GM23248 (cell line): ENCODE results near the gene TRAPPC3L. TPM values are rescaled to one million over a fixed set of nuclear protein-coding genes. Genes with fewer than 3 reads are reported as not detected.

Source experiments
- DNase-seq: peaks from one replicate; pipeline ENCODE4 v3.0.0-alpha.2; 2015
- H2AFZ ChIP-seq: fragments of 200-600 bp; sonication (generic); 2 replicates; pipeline ENCODE4 v1.6.1; 2016; ENCODE audit warnings: antibody characterized with exemption
- H3F3A ChIP-seq: fragments of 200-600 bp; sonication (generic); 2 replicates; pipeline ENCODE4 v1.6.1; 2016; ENCODE audit warnings: mild to moderate bottlenecking, antibody characterized with exemption, mixed run types; ENCODE audit not compliant: insufficient read depth
- H3K27ac ChIP-seq: fragments of 200-600 bp; sonication (generic); 2 replicates; pipeline ENCODE4 v1.5.1; 2016; ENCODE audit warnings: mild to moderate bottlenecking
- H3K27me3 ChIP-seq: fragments of 200-600 bp; sonication (generic); replicated peaks from 2 replicates; pipeline ENCODE4 v1.6.1; 2016; ENCODE audit warnings: mild to moderate bottlenecking; ENCODE audit not compliant: insufficient read depth
- H3K36me3 ChIP-seq: fragments of 200-600 bp; sonication (generic); 2 replicates; pipeline ENCODE4 v1.6.1; 2016; ENCODE audit warnings: low read depth, mild to moderate bottlenecking
- H3K4me1 ChIP-seq: fragments of 200-600 bp; sonication (generic); 2 replicates; pipeline ENCODE4 v1.6.1; 2016; ENCODE audit warnings: mild to moderate bottlenecking; ENCODE audit not compliant: insufficient read depth
- H3K4me2 ChIP-seq: fragments of 200-600 bp; sonication (generic); one replicate; pipeline ENCODE4 v1.6.1; 2016; ENCODE audit warnings: mild to moderate bottlenecking; ENCODE audit not compliant: unreplicated experiment
- H3K4me3 ChIP-seq: fragments of 200-600 bp; sonication (generic); 2 replicates; pipeline ENCODE4 v1.5.1; 2016; ENCODE audit warnings: mild to moderate bottlenecking
- H3K79me2 ChIP-seq: fragments of 200-600 bp; sonication (generic); 2 replicates; pipeline ENCODE4 v1.6.1; 2016; ENCODE audit warnings: mild to moderate bottlenecking; ENCODE audit not compliant: insufficient read depth
- H3K9ac ChIP-seq: fragments of 200-600 bp; sonication (generic); 2 replicates; pipeline ENCODE4 v1.6.1; 2016; ENCODE audit warnings: mild to moderate bottlenecking
- H3K9me2 ChIP-seq: fragments of 200-600 bp; sonication (generic); 2 replicates; pipeline ENCODE4 v1.6.1; 2016; ENCODE audit warnings: mixed run types, mild to moderate bottlenecking, moderate library complexity; ENCODE audit not compliant: insufficient read depth
- H3K9me3 ChIP-seq: fragments of 200-600 bp; sonication (generic); one replicate; pipeline ENCODE4 v1.6.1; 2017; ENCODE audit warnings: low read depth
- H4K20me1 ChIP-seq: fragments of 200-600 bp; sonication (generic); 2 replicates; pipeline ENCODE4 v1.6.0; 2016; ENCODE audit not compliant: insufficient read depth
- EZH2 ChIP-seq: fragments of 200-600 bp; sonication (generic); IDR thresholded peaks from 2 replicates; pipeline ENCODE4 v1.6.1; 2018; ENCODE audit warnings: antibody characterized with exemption, mild to moderate bottlenecking; ENCODE audit not compliant: insufficient read depth, poor library complexity, severe bottlenecking
- EZH2phosphoT487 ChIP-seq: fragments of 200-600 bp; sonication (generic); IDR thresholded peaks from 2 replicates; pipeline ENCODE4 v1.6.1; 2018; ENCODE audit warnings: antibody characterized with exemption, moderate library complexity, mild to moderate bottlenecking, low read depth; ENCODE audit not compliant: insufficient read depth
- WGBS, 2 experiments: methylation state at CpG; one replicate each; pipeline ENCODE4 v1.1.6; 2015 to 2017; ENCODE audit warnings: low lambda C conversion rate in 2 of 2, low coverage in 1 of 2; ENCODE audit errors: missing lambda C conversion rate in 2 of 2; 5-methylcytosine and 5-hydroxymethylcytosine counted together
- in situ Hi-C: fragments of 300-500 bp; cut with MboI; formaldehyde crosslinking; loops from 2 replicates; pipeline ENCODE4 v1.15.0; 2020
- polyA plus RNA-seq: library from polyadenylated mRNA; unstranded; fragments of >200 nt; fragmentation: Nextera tagmentation; extraction: Ambion mirVana; gene quantifications from 2 replicates; pipeline ENCODE4 v1.2.1, GENCODE V29; 2016
- total RNA-seq: library from RNA; depleted of rRNA; stranded (reverse); fragments of >200 nt; shearing (Covaris generic); gene quantifications from 2 replicates; pipeline ENCODE4 v1.2.3, GENCODE V29; 2014

TRAPPC3L gene
- total and polyA plus RNA-seq, 2 experiments from 2014 or later, result not detected

DNA sequence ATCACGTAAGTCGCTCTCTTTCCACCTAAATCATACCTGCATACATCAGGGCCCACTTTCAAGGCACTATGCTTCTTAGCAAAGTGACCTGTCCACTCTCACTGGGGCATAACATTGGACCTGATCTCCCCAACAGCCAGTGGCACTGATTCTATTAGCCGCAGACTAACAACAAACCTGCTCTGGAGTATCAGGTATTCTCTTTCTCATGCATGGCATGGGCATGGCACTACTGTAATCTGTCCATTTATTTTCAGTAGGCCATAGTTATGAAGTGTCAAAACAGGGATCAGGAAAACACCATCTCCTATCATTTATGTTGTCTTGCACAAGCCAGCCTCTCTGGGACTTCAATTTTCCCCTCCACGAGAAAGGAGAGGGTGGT, 16.5 kb upstream of the TRAPPC3L start:
- in situ Hi-C loops, result no loop called here
- Histone ChIP-seq H3K9ac (no peak overlapping the region), H3K9me2 (no peaks in the 10 kb centered on the region), H2AFZ (no peak overlapping the region), H4K20me1 (no peaks in the 10 kb centered on the region), H3K27me3 (no peaks in the 10 kb centered on the region), H3K79me2 (no peaks in the 10 kb centered on the region), H3K4me2 (no peak overlapping the region), H3K9me3 (no peaks in the 10 kb centered on the region), H3K4me1 (peaks cover 43% of the 10 kb centered on the region), H3K36me3 (no peaks in the 10 kb centered on the region), H3F3A (peaks cover 17% of the 10 kb centered on the region), H3K4me3 (no peak overlapping the region), H3K27ac (no peak overlapping the region)
- 81 to 86% methylated on average over 4 of the region's 4 CpGs for WGBS, 2 experiments
- no peak for TF ChIP-seq EZH2
- no peak for TF ChIP-seq EZH2phosphoT487
- DNase-seq, result no peak

DNA sequence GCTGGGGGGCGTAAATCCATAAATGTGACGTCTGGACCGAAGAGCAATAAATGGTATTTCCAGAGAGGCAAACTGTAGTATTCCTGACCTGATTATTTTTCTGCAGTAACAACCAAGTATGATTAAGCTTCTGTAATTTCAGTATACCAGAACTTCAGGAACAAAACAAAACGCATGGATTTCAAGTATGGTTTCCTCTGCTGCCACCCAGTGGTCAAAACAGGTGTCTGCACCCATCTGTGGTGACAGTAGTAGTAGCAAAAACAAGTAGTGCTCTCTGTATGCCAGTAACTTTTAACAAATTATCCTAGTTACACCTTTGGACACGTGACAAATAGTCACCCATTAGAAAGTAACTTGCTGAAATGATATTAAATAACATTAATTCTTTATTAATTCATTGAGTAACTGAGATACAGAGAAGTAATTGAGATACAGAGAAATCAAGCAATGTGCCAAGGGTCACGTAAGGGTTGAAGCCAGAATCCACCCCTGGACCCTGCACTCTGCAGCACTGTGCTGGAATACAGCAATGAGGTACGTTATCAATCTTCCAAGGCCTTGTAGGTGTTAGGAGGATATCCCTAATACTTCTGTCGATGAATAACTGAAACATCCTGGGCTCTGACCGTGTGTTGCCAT, 16.0 kb upstream of the TRAPPC3L start:
- H3K27ac ChIP-seq, result no peak overlapping the region
- no peaks in the 10 kb centered on the region for H4K20me1 ChIP-seq
- peaks cover 22% of the 10 kb centered on the region for H3F3A ChIP-seq
- H3K79me2 ChIP-seq, result no peaks in the 10 kb centered on the region
- WGBS, 2 experiments, result 32 to 36% methylated on average over 9 of the region's 9 CpGs
- in situ Hi-C loops, result no loop called here
- TF ChIP-seq EZH2phosphoT487, result no peak
- TF ChIP-seq EZH2, result no peak
- H3K4me1 ChIP-seq, result peaks cover 48% of the 10 kb centered on the region
- peak; percentile 77 for DNase-seq
- no peaks in the 10 kb centered on the region for H3K9me2 ChIP-seq
- H3K36me3 ChIP-seq, result no peaks in the 10 kb centered on the region
- H3K9me3 ChIP-seq, result no peaks in the 10 kb centered on the region
- H3K27me3 ChIP-seq, result no peaks in the 10 kb centered on the region
- peak overlapping the region; percentile 53 for H3K4me2 ChIP-seq
- H3K9ac ChIP-seq, result no peak overlapping the region
- H2AFZ ChIP-seq, result peak overlapping the region; percentile 71
- H3K4me3 ChIP-seq, result peak overlapping the region; percentile 48

DNA sequence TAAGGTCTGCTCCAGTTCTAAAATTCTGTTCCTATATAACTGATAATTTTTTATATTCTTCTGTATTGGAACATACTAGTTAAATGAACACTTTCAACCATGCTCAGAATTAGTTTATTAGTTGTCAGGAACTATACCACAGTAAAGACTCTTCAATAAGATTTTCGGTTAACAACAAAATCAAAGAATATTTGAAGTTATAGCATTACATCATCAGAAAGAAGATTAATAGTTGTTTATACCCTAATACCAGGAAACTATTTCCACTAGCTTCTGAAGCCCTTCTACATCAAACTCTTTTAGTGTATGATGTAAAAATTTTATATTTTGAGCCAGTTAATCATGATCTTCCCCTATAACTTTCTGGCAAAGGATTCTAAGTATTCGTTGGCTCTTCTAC, 14.6 kb upstream of the TRAPPC3L start:
- H3F3A ChIP-seq, result peaks cover 36% of the 10 kb centered on the region

DNA sequence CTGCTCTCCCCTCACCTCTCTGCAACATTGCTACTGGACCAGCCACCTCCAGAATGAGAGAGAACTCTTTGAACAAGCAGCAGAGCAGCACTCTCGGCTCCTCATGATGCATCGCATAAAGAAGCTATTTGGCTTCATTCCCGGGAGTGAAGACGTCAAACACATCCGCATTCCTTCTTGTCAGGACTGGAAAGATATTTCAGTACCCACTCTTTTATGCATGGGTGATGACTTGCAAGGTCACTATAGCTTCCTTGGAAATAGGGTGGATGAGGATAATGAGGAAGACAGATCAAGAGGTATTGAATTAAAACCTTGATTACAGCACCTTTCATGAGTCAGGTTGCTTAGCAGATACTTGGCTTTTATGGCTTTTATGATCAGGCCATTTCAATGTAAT, 12.4 kb upstream of the TRAPPC3L start:
- H3K9me2 ChIP-seq, result no peaks in the 10 kb centered on the region
- H4K20me1 ChIP-seq, result no peaks in the 10 kb centered on the region
- H2AFZ ChIP-seq, result no peak overlapping the region
- DNase-seq, result peak; percentile 98
- H3K36me3 ChIP-seq, result no peaks in the 10 kb centered on the region
- no peaks in the 10 kb centered on the region for H3K27me3 ChIP-seq
- H3K4me1 ChIP-seq, result peaks cover 56% of the 10 kb centered on the region
- no peak overlapping the region for H3K9ac ChIP-seq
- no peak for TF ChIP-seq EZH2
- peak; percentile 85 for TF ChIP-seq EZH2phosphoT487
- H3F3A ChIP-seq, result peaks cover 38% of the 10 kb centered on the region
- WGBS, 2 experiments, result 0% methylated on average over 5 of the region's 5 CpGs
- H3K4me2 ChIP-seq, result peak overlapping the region; percentile 51
- no peaks in the 10 kb centered on the region for H3K9me3 ChIP-seq
- in situ Hi-C loops, result no loop called here
- H3K4me3 ChIP-seq, result no peak overlapping the region
- H3K27ac ChIP-seq, result peak overlapping the region; percentile 70
- no peaks in the 10 kb centered on the region for H3K79me2 ChIP-seq

More for the DNA sequence above, 14.6 kb upstream of the TRAPPC3L start:
- Histone ChIP-seq H3K9me2 (no peaks in the 10 kb centered on the region), H3K4me3 (no peak overlapping the region), H2AFZ (peak overlapping the region; percentile 12; the same call in 1 of the 2 replicates), H3K4me1 (peaks cover 61% of the 10 kb centered on the region), H3K4me2 (no peak overlapping the region), H4K20me1 (no peaks in the 10 kb centered on the region), H3K9me3 (no peaks in the 10 kb centered on the region), H3K79me2 (no peaks in the 10 kb centered on the region), H3K9ac (no peak overlapping the region), H3K27ac (no peak overlapping the region), H3K36me3 (no peaks in the 10 kb centered on the region), H3K27me3 (no peaks in the 10 kb centered on the region)
- 69 to 73% methylated on average over 2 of the region's 2 CpGs for WGBS, 2 experiments
- TF ChIP-seq EZH2phosphoT487 (no peak), EZH2 (no peak)
- no peak for DNase-seq
- in situ Hi-C loops, result no loop called here
